ENCODE data around the gene IPO5.

GRCh38 chr13:98033277-98034247 is 80.1 kb downstream of the IPO5 start:
- TF ChIP-seq CTCF (IDR thresholded peaks at IDR 0.05; ENCODE audit: low read depth, low read length) (peak; percentile 12), POLR2A (IDR thresholded peaks at IDR 0.05; ENCODE audit: extremely low read depth, insufficient read length) (no peak), MAX (IDR thresholded peaks at IDR 0.05; ENCODE audit: low read depth, low read length) (no peak)

Measured in NB4 (cell line).